Neural cell (in vitro differentiated cells): Measurements from ENCODE around the gene RASAL2. TPM values are rescaled to one million over a fixed set of nuclear protein-coding genes. Genes with fewer than 3 reads are reported as not detected.

Source experiments
- H2AFZ ChIP-seq: fragments of 200-600, 300-800 bp; sonication (generic), shearing (Covaris generic); 2 replicates; pipeline ENCODE4 v1.6.0; 2014; ENCODE audit warnings: low read depth, mild to moderate bottlenecking, antibody characterized with exemption, low read length, moderate library complexity
- H3F3A ChIP-seq: fragments of 200-600 bp; shearing (Covaris generic); 2 replicates; pipeline ENCODE4 v1.6.1; 2016; ENCODE audit warnings: mild to moderate bottlenecking, moderate library complexity, mixed read lengths, antibody characterized with exemption, low read length; ENCODE audit not compliant: insufficient read depth, poor library complexity, severe bottlenecking
- H3K27ac ChIP-seq: fragments of 200-600, 300-800 bp; sonication (generic), shearing (Covaris generic); 2 replicates; pipeline ENCODE4 v1.5.1; 2014; ENCODE audit warnings: mild to moderate bottlenecking, low read length, moderate library complexity
- H3K27me3 ChIP-seq: fragments of 300-800, 200-600 bp; sonication (generic), shearing (Covaris generic); 2 replicates; pipeline ENCODE4 v1.6.0; 2014; ENCODE audit warnings: mild to moderate bottlenecking, low read depth, low read length, moderate library complexity; ENCODE audit not compliant: insufficient read depth
- H3K36me3 ChIP-seq: fragments of 300-800, 200-600 bp; sonication (generic), shearing (Covaris generic); 2 replicates; pipeline ENCODE4 v1.5.1; 2014; ENCODE audit warnings: mild to moderate bottlenecking, antibody characterized with exemption, low read length, moderate library complexity; ENCODE audit not compliant: insufficient read depth
- H3K4me2 ChIP-seq: fragments of 300-800, 200-600 bp; sonication (generic), shearing (Covaris generic); 2 replicates; pipeline ENCODE4 v1.6.0; 2014; ENCODE audit warnings: mild to moderate bottlenecking, low read length
- H3K4me3 ChIP-seq: fragments of 300-800, 200-600 bp; sonication (generic), shearing (Covaris generic); 2 replicates; pipeline ENCODE4 v1.5.1; 2014; ENCODE audit warnings: mild to moderate bottlenecking, low read length, moderate library complexity
- H3K79me2 ChIP-seq: fragments of 200-600 bp; shearing (Covaris generic); replicated peaks from 2 replicates; pipeline ENCODE4 v1.6.0; 2014; ENCODE audit warnings: mild to moderate bottlenecking, low read length, moderate library complexity; ENCODE audit not compliant: insufficient read depth
- H3K9ac ChIP-seq: fragments of 300-800, 200-600 bp; sonication (generic), shearing (Covaris generic); 2 replicates; pipeline ENCODE4 v1.6.1; 2016; ENCODE audit warnings: mild to moderate bottlenecking, low read length, mixed read lengths
- H3K9me2 ChIP-seq: fragments of 200-600 bp; shearing (Covaris generic); 2 replicates; pipeline ENCODE4 v1.6.1; 2016; ENCODE audit warnings: mild to moderate bottlenecking, low read length, mixed read lengths; ENCODE audit not compliant: insufficient read depth
- H3K9me3 ChIP-seq: fragments of 200-600, 300-800 bp; sonication (generic), shearing (Covaris generic); 2 replicates; pipeline ENCODE4 v1.6.1; 2016; ENCODE audit warnings: mild to moderate bottlenecking, mixed run types, low read length, moderate library complexity, mixed read lengths
- H4K20me1 ChIP-seq: fragments of 200-600 bp; shearing (Covaris generic); 2 replicates; pipeline ENCODE4 v1.6.1; 2016; ENCODE audit warnings: mild to moderate bottlenecking, mixed run types; ENCODE audit not compliant: insufficient read depth
- CTCF ChIP-seq: fragments of 450-650 bp; IDR thresholded peaks from 2 replicates; pipeline ENCODE4 v1.5.1; 2014; ENCODE audit warnings: antibody characterized with exemption, mild to moderate bottlenecking, moderate library complexity; ENCODE audit not compliant: poor library complexity, severe bottlenecking
- EP300 ChIP-seq: fragments of 450-650 bp; conservative IDR thresholded peaks from 2 replicates; pipeline ENCODE4 v1.6.1; 2014; ENCODE audit warnings: antibody characterized with exemption, mild to moderate bottlenecking, moderate library complexity; ENCODE audit not compliant: poor library complexity, severe bottlenecking
- EZH2 ChIP-seq: fragments of 200-600, 300-800 bp; shearing (Covaris generic), sonication (generic); IDR thresholded peaks from 2 replicates; pipeline ENCODE4 v1.6.1; 2014; ENCODE audit warnings: antibody characterized with exemption, low read length, borderline replicate concordance, mild to moderate bottlenecking; ENCODE audit not compliant: insufficient read depth, poor library complexity, severe bottlenecking
- MXI1 ChIP-seq: fragments of 450-650 bp; conservative IDR thresholded peaks from 2 replicates; pipeline ENCODE4 v1.6.1; 2014; ENCODE audit warnings: antibody characterized with exemption, mild to moderate bottlenecking; ENCODE audit not compliant: poor library complexity, severe bottlenecking
- POLR2AphosphoS5 ChIP-seq: IDR thresholded peaks from 2 replicates; pipeline ENCODE4 v1.6.1; 2012
- RAD21 ChIP-seq: fragments of 450-650 bp; conservative IDR thresholded peaks from 2 replicates; pipeline ENCODE4 v1.6.1; 2014; ENCODE audit warnings: antibody characterized with exemption, mild to moderate bottlenecking, moderate library complexity
- SMC3 ChIP-seq: fragments of 450-650 bp; conservative IDR thresholded peaks from 2 replicates; pipeline ENCODE4 v1.6.1; 2014; ENCODE audit warnings: antibody characterized with exemption, mild to moderate bottlenecking, moderate library complexity; ENCODE audit not compliant: poor library complexity
- TAF1 ChIP-seq: IDR thresholded peaks from 2 replicates; pipeline ENCODE4 v1.6.1; 2012; ENCODE audit warnings: low read depth
- polyA plus RNA-seq: library from polyadenylated mRNA; depleted of rRNA; stranded (reverse); fragments of >200 nt; gene quantifications from 2 replicates; pipeline ENCODE4 v1.2.3, GENCODE V29; 2014
- TF ChIP-seq, protein P1 (sequence below): IDR thresholded peaks from 2 replicates; pipeline ENCODE4 v1.6.1; 2012; ENCODE audit warnings: borderline replicate concordance

Gene RASAL2
- polyA plus RNA-seq, 1 donor from 2014 or later: 73.3 TPM

GRCh38 chr1:178352790-178353416 is 259.0 kb downstream of the RASAL2 start:
- Histone ChIP-seq H3K36me3 (no peaks in the 10 kb centered on the region), H3F3A (no peaks in the 10 kb centered on the region), H3K4me3 (no peak overlapping the region), H3K9me3 (no peaks in the 10 kb centered on the region), H3K27me3 (no peaks in the 10 kb centered on the region), H3K9me2 (no peaks in the 10 kb centered on the region), H3K9ac (no peak overlapping the region), H3K4me2 (no peak overlapping the region), H3K27ac (no peak overlapping the region), H4K20me1 (no peaks in the 10 kb centered on the region), H3K79me2 (no peaks in the 10 kb centered on the region), H2AFZ (no peak overlapping the region)
- TF ChIP-seq EP300 (no peak), EZH2 (no peak), MXI1 (no peak), TAF1 (no peak), SMC3 (no peak), CTCF (no peak), RAD21 (no peak), POLR2AphosphoS5 (no peak)
- TF ChIP-seq, protein P1, sequence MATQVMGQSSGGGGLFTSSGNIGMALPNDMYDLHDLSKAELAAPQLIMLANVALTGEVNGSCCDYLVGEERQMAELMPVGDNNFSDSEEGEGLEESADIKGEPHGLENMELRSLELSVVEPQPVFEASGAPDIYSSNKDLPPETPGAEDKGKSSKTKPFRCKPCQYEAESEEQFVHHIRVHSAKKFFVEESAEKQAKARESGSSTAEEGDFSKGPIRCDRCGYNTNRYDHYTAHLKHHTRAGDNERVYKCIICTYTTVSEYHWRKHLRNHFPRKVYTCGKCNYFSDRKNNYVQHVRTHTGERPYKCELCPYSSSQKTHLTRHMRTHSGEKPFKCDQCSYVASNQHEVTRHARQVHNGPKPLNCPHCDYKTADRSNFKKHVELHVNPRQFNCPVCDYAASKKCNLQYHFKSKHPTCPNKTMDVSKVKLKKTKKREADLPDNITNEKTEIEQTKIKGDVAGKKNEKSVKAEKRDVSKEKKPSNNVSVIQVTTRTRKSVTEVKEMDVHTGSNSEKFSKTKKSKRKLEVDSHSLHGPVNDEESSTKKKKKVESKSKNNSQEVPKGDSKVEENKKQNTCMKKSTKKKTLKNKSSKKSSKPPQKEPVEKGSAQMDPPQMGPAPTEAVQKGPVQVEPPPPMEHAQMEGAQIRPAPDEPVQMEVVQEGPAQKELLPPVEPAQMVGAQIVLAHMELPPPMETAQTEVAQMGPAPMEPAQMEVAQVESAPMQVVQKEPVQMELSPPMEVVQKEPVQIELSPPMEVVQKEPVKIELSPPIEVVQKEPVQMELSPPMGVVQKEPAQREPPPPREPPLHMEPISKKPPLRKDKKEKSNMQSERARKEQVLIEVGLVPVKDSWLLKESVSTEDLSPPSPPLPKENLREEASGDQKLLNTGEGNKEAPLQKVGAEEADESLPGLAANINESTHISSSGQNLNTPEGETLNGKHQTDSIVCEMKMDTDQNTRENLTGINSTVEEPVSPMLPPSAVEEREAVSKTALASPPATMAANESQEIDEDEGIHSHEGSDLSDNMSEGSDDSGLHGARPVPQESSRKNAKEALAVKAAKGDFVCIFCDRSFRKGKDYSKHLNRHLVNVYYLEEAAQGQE: no peak

GRCh38 chr1:178353524-178353923 is 259.6 kb downstream of the RASAL2 start:
- no peak overlapping the region for H3K9ac ChIP-seq
- no peak overlapping the region for H2AFZ ChIP-seq
- H4K20me1 ChIP-seq: no peaks in the 10 kb centered on the region
- no peaks in the 10 kb centered on the region for H3K36me3 ChIP-seq
- no peaks in the 10 kb centered on the region for H3K27me3 ChIP-seq
- no peaks in the 10 kb centered on the region for H3F3A ChIP-seq
- no peak overlapping the region for H3K27ac ChIP-seq
- H3K9me2 ChIP-seq: no peaks in the 10 kb centered on the region
- no peaks in the 10 kb centered on the region for H3K79me2 ChIP-seq
- H3K4me3 ChIP-seq: no peak overlapping the region
- TF ChIP-seq EZH2 (no peak), RAD21 (no peak), POLR2AphosphoS5 (no peak), MXI1 (no peak), SMC3 (no peak), TAF1 (no peak), EP300 (no peak), CTCF (no peak)
- TF ChIP-seq, protein P1: no peak
- no peak overlapping the region for H3K4me2 ChIP-seq
- H3K9me3 ChIP-seq: no peaks in the 10 kb centered on the region
